ENCODE results near the gene TMEM120B.

DNA sequence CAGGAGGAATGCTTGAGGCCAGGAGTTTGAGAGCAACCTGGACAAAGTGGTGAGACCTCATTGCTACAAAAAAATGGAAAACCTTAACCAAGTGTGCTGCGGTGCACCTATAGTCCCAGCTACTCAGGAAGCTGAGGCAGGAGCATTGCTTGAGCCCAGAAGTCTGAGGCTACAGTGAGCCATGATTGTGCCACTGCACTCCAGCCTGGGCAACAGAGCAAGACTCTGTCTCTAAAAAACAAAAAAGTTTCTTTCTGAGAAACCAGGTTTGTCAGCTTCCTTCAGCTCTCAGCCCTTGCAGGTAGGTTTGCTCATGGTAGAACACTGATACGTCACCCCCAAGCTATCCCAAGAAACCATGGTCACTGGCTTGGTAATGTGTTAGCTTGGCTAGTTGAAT, 23.1 kb upstream of the TMEM120B start:
- TF ChIP-seq, protein P1, sequence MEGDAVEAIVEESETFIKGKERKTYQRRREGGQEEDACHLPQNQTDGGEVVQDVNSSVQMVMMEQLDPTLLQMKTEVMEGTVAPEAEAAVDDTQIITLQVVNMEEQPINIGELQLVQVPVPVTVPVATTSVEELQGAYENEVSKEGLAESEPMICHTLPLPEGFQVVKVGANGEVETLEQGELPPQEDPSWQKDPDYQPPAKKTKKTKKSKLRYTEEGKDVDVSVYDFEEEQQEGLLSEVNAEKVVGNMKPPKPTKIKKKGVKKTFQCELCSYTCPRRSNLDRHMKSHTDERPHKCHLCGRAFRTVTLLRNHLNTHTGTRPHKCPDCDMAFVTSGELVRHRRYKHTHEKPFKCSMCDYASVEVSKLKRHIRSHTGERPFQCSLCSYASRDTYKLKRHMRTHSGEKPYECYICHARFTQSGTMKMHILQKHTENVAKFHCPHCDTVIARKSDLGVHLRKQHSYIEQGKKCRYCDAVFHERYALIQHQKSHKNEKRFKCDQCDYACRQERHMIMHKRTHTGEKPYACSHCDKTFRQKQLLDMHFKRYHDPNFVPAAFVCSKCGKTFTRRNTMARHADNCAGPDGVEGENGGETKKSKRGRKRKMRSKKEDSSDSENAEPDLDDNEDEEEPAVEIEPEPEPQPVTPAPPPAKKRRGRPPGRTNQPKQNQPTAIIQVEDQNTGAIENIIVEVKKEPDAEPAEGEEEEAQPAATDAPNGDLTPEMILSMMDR (IDR thresholded peaks at IDR 0.05; ENCODE audit: low read length), result no peak
- no peak for TF ChIP-seq EZH2 (IDR thresholded peaks at IDR 0.05; ENCODE audit: borderline replicate concordance, low read length)

Measured in OCI-LY1 (cell line).